GM19099 (cell line): ENCODE results near the gene RAB4B.

Experiments used
- POLR2A ChIP-seq: IDR thresholded peaks from 3 replicates; pipeline ENCODE4 v1.6.1; 2011; ENCODE audit warnings: low read depth; ENCODE audit not compliant: insufficient read length; ENCODE audit errors: extremely low read depth

The RAB4B gene, protein sequence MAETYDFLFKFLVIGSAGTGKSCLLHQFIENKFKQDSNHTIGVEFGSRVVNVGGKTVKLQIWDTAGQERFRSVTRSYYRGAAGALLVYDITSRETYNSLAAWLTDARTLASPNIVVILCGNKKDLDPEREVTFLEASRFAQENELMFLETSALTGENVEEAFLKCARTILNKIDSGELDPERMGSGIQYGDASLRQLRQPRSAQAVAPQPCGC

DNA sequence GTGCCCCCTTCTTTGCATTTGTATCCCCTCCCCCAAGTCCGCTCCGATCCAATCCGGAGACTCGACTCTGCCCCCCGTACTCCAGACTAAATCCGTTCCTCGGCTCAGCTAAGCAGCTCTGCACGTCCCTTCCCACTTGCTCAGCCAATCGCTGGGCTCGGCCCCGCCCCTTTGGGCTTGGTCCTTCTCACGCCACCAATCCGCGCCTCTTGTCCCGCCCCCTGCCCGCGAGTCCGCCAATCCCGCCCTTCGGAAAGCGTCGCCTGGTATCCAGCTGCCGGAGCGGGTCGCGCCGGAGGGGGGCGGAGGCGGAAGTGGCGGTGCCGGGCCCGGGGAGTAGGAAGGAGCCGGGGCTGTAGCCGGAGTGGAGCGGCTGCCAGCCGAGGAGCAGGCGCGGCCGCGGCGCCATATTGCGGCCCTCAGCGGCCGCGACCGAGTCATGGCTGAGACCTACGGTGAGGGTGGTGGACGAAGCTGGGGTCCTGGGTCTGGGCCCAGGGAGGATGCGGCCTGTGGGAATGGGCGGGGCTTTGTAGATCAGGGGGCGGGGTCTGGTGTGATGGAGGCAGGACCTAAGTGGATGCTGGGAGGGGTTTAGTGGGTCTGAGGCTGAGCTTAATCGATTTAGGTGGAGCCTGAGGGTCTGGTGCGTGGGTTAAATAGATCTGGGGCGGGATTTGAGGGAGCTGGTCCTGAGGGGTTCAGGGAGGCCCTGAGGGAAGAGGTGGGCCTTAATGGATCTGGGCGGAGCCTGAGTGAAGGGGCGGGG is at the start of gene RAB4B:
RAB4B (plus strand) TSS at position 311 of the 769 bp plus-strand sequence; CDS start at position 440, 129 bp downstream.
- peak; percentile 70 for TF ChIP-seq POLR2A

DNA sequence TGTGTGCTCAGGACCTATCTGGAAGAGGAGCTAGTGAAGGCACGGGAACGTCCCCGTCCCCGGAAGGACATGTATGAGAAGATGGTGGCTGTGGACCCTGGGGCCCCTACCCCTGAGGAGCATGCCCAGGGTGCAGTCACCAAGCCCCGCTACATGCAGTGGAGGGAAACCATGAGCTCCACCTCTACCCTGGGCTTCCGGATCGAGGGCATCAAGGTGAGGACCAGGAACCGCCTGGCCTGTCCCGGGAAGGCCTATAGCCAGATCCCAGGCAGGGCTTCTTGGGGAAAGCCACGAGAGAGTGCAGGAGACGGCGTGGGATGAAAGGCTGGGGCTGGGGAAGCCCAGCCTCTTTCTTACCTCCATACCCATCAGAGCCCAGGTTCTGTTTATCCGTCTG is 44.9 kb upstream of the RAB4B start:
- no peak for TF ChIP-seq POLR2A

DNA sequence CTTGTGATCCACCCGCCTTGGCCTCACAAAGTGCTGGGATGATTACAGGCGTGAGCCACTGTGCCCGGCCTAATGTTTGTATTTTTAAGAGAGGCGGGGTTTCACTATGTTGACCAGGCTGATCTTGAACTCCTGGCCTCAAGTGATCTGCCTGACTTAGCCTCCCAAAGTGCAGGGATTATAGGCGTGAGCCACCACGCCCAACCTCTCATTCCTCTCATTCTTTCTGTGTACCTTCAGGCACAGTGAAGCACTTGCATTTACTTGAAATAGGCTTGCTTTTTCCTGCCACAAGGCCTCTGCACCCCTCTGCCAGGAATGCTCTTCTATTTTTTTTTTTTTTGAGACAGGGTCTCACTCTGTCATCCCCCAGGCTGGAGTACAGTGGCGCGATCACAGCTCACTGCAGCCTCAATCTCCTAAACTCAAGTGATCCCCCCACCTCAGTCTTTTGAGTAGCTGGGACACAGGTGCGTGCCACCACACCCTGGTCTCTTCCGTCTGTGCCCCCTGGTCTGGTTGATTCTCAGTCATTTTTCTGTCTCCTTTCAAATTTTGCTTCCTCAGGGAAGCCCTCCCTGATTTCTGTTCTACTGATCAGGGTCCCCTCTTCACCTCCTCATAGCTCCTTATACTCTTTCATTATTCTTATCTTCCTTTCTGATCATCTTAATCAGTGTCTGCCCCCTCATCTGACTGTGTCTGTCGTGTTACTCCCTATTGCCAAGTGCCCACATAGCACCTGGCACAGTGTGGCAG is 42.9 kb upstream of the RAB4B start:
- TF ChIP-seq POLR2A, result no peak

DNA sequence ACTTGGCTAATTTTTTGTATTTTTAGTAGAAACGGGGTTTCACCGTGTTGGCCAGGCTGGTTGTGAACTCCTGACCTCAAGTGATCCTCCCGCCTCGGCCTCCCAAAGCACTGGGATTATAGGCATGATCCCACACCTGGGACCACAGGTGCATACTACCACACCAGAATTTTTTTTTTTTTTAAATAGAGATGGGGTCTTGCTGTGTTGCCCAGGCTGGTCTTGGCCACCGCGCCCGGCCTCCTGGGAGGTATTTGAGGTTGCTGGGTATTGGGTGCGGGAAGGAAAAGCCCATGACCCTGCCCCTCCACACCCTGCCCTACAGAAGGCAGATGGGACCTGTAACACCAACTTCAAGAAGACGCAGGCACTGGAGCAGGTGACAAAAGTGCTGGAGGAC is 41.4 kb upstream of the RAB4B start:
- no peak for TF ChIP-seq POLR2A

DNA sequence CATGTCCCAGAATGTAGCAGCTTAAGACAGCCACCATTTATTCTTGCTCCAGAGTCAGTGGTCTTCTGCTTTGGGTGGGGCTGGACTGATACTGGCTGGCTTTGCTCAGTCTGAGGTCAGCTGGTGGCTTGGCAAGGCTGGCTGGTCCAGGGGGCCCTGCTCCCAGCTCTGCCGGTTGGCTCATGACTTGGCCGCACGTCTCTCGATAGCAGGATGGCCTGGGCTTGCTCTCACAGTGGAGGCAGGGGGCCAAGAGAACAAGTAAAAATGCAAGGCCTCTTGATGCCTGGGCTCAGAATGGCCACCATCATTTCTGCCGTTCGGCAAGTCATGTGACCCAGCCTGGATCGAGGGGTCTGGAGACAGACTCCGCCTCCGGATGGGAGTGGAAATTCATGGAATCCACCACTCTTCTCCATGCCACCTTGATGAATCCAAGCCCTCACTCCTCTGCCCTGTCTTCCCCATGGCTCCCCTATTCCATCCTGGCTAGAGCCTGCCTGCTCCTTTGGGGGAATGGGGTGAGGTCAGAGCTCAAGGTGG is 40.9 kb upstream of the RAB4B start:
- TF ChIP-seq POLR2A, result no peak

DNA sequence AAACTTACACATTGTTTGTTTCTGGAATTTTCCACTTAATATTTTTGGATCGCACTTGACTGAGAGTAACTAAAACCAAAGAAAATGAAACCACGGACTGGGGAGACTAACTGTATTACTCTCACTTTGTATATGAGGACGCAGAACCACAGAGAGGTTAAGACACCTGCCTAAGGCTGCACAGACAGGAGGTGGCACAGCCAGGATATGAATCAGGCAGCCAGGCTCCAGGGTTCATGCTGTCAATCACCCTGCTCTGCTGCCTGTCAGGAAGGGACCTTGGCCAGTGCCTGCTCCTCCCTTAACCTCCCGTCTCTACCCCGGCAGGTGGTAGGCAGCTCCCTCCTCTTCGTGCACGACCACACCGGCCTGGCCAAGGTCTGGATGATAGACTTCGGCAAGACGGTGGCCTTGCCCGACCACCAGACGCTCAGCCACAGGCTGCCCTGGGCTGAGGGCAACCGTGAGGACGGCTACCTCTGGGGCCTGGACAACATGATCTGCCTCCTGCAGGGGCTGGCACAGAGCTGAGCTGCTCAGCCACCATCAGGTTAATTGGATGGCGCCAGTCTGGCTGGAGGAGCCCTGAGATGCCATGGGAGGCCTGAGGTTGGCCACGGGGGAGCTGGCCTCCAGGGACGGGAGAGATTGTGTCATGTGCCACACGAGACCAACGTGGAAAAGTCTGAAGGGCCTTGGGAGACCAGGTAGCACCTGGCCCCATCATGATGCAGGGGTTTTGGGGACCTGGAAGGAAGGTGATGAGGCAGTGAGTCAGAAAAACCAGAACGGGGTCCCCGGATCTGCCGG is 38.8 kb upstream of the RAB4B start:
- TF ChIP-seq POLR2A, result no peak

- no peak for TF ChIP-seq POLR2A
Measured at GRCh38 chr19:40739871-40740703, 38.0 kb upstream of the RAB4B start.

GRCh38 chr19:40740747-40741146 is 37.3 kb upstream of the RAB4B start:
- TF ChIP-seq POLR2A, result no peak

DNA sequence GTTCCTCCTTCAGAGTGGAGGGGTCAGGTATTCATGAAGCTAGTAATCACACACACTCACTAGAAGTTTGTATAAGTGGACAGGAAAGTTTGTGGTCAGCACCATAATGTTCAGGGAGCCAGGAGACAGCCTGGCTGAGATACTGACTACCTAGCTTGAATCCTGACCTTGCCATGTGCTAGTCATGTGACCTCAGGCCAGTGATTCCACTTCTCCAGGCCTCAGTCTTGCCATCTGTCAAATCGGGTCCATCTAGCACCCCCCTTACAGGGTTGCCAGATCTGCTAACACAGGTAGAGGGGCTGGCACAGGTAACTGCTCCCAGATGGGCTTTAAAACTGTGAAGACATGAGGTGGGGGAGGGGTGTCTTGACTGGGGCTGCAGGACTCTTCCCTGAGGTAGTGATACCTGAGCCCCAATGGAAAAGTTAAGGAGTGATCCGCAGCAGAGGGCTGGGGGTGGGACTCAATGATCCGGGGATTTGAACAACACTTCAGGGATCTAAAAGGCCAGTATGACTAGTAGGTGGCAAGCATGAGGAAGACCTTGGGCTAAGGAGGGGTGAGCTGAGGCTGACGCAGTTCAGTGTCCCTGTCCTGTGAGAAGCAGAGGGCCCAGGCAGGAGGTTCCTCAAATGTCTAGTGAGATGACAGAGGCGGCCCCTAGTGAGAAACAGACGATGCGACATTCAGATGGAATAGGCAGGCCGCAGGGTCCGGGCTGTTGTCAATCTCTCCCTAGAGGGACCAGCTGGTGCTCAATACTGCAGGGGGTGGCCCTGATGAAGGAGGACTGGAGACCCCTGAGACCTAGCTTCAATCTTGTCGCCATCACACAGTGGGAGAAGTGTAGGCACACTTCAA is 36.3 kb upstream of the RAB4B start:
- TF ChIP-seq POLR2A, result no peak

DNA sequence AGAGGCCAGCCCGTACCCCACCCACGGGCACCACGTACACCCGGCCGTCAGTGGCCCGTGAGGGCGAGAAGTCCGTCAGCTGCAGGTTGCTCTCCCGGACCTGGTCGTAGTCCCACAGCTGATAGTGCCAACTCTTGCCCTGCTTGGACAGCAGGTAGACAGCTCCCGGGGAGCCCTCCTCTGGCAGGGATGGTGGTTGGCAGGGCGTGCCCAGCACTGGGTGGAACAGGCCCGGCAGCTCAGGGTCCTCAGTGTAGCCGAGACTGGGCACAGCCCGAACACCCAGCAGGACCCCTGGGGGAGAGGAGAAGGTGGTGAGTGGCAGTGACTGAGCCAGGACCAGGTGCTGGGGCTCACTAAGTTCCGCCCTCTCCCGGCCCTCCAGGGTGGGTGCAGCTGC is 35.6 kb upstream of the RAB4B start:
- TF ChIP-seq POLR2A, result no peak

DNA sequence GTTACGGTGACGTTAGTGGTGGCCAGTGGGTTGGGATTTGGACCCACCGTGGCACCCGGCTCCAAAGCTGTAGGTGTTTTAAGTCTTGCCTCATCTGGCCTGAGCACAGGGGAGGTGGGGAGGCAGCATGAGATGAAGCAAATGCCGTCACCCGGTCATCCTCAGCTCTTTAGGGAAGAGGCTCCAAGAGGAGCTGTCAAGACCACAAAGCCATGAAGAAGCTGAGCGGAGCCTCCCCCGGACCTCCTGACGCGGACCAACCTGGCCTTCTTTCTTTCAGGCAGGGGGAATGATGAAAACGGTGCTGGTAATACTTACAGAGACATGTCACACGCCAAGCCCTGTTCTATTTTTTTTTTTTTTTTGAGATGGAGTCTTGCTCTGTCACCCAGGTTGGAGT is 35.2 kb upstream of the RAB4B start:
- TF ChIP-seq POLR2A, result no peak

GRCh38 chr19:40743926-40744325 is 34.1 kb upstream of the RAB4B start:
- TF ChIP-seq POLR2A, result no peak
